ENCODE results near the gene MED20. TPM values are rescaled to one million over a fixed set of nuclear protein-coding genes. Genes with fewer than 3 reads are reported as not detected.

MED20 gene
- total and polyA plus RNA-seq, 10 donors: 5.3 to 21.5 (median 15.3) TPM

GRCh38 chr6:41942067-41942851 lies 21.3 kb upstream of the MED20 start:
- H3K36me3 ChIP-seq: peaks cover 0 to 52% (median under 1%) of the 10 kb centered on the region in 6 donors
- DNase-seq: no peak
- H3K27me3 ChIP-seq (replicated peaks in 1 of 7): no peaks in the 10 kb centered on the region
- H3K4me1 ChIP-seq: peaks cover 30 to 93% (median 65%) of the 10 kb centered on the region in 6 donors
- TF ChIP-seq POLR2A (IDR thresholded peaks at IDR 0.05) (no peak), POLR2AphosphoS5 (IDR thresholded peaks at IDR 0.05) (peak in 1 of 3 donors; percentile 1)
- no peaks in the 10 kb centered on the region for H3K9me3 ChIP-seq
- H3K27ac ChIP-seq: peak overlapping the region in 7 of 8 donors; percentile 87 to 96 (median 91)
- 33 to 39% (median 37%) methylated on average over 20 of the region's 20 CpGs for WGBS, 5 donors
- peak overlapping the region; percentile 55 to 99 (median 96) for H3K4me3 ChIP-seq
- intact Hi-C loops (cut with DNase I; ENCODE audit: low total_unique reads): no loop called here

- H3K36me3 ChIP-seq: peaks cover 0 to 58% (median 8%) of the 10 kb centered on the region in 6 donors
- intact Hi-C loops (cut with DNase I; ENCODE audit: low total_unique reads): no loop called here
- peak within 1 kb of the TSS; percentile 55 to 99 (median 96) for H3K4me3 ChIP-seq
- H3K4me1 ChIP-seq: peaks cover 37 to 97% (median 72%) of the 10 kb centered on the region in 6 donors
- WGBS, 5 donors: 0 to 1% (median 0%) methylated on average over 16 to 87 of the region's 87 CpGs
- H3K27ac ChIP-seq: peak within 1 kb of the TSS; percentile 37 to 96 (median 91)
- DNase-seq: peak; percentile 98
- no peaks in the 10 kb centered on the region for H3K9me3 ChIP-seq
- no peaks in the 10 kb centered on the region for H3K27me3 ChIP-seq (replicated peaks in 1 of 7)
- TF ChIP-seq CTCF (IDR thresholded peaks at IDR 0.05 in 8 of 11, conservative IDR thresholded peaks at IDR 0.05 in 3 of 11) (no peak), POLR2A (IDR thresholded peaks at IDR 0.05) (peak in 1 of 3 donors; percentile 69), POLR2AphosphoS5 (IDR thresholded peaks at IDR 0.05) (peak; percentile 83 to 92 (median 83))
Observed at GRCh38 chr6:41941280-41942066, 20.5 kb upstream of the MED20 start, which contains the start of gene CCND3. Gene CCND3 (minus strand): TSS chr6:41941808. CDS start chr6:41941649, 159 bp downstream.

GRCh38 chr6:41940759-41941279 lies 19.9 kb upstream of the MED20 start:
- DNase-seq: peak; percentile 89
- WGBS, 5 donors: 0% methylated on average over 25 to 38 of the region's 38 CpGs
- Histone ChIP-seq H3K9me3 (no peaks in the 10 kb centered on the region), H3K27ac (peak overlapping the region; percentile 37 to 96 (median 91)), H3K27me3 (replicated peaks in 1 of 7) (no peaks in the 10 kb centered on the region), H3K4me1 (peaks cover 44 to 98% (median 79%) of the 10 kb centered on the region in 6 donors), H3K4me3 (peak overlapping the region; percentile 55 to 99 (median 96)), H3K36me3 (peaks cover 0 to 58% (median 11%) of the 10 kb centered on the region in 6 donors)
- no peak for TF ChIP-seq CTCF (IDR thresholded peaks at IDR 0.05 in 8 of 11, conservative IDR thresholded peaks at IDR 0.05 in 3 of 11)
- peak; percentile 29 to 73 (median 55) for TF ChIP-seq POLR2AphosphoS5 (IDR thresholded peaks at IDR 0.05)
- no peak for TF ChIP-seq POLR2A (IDR thresholded peaks at IDR 0.05)
- intact Hi-C loops (cut with DNase I; ENCODE audit: low total_unique reads): no loop called here
